A549 (cell line): ENCODE data around the gene TEX2.

Experiments
- CEBPB ChIP-seq, 2 experiments: fragments of >200 bp in 1 of 2; sonication (Bioruptor Twin) in 1 of 2; formaldehyde crosslinking in 1 of 2; IDR thresholded peaks; 2 replicates each; pipeline ENCODE4 v1.6.1; 2012 to 2016
- CHD2 ChIP-seq: fragments of 150-350 bp; IDR thresholded peaks from 2 replicates; pipeline ENCODE4 v1.6.1; 2014; ENCODE audit warnings: low read length; ENCODE audit not compliant: partially characterized antibody
- CTCF ChIP-seq: fragments of >200 bp; sonication (Bioruptor Twin); formaldehyde crosslinking; IDR thresholded peaks from 3 replicates; pipeline ENCODE4 v1.5.1; 2016
- ELK1 ChIP-seq: fragments of 150-350 bp; IDR thresholded peaks from 2 replicates; pipeline ENCODE4 v1.6.1; 2014; ENCODE audit warnings: low read depth, mild to moderate bottlenecking, low read length
- EP300 ChIP-seq, 2 experiments: fragments of >200 bp; sonication (Bioruptor Twin); formaldehyde crosslinking; IDR thresholded peaks; 2 replicates in 1 of 2; 3 replicates in 1 of 2; pipeline ENCODE4 v1.6.1; 2016 to 2017
- MAX ChIP-seq: IDR thresholded peaks from 2 replicates; pipeline ENCODE4 v1.6.1; 2012
- PHF8 ChIP-seq: fragments of 200-600 bp; sonication (generic); IDR thresholded peaks from 2 replicates; pipeline ENCODE4 v1.6.1; 2016; ENCODE audit warnings: low read depth, mild to moderate bottlenecking, antibody characterized with exemption, moderate library complexity, borderline replicate concordance
- POLR2A ChIP-seq: IDR thresholded peaks from 2 replicates; pipeline ENCODE4 v1.6.1; 2012; ENCODE audit warnings: mild to moderate bottlenecking, low read length
- REST ChIP-seq: fragments of 200-600 bp; sonication (generic); IDR thresholded peaks from 2 replicates; pipeline ENCODE4 v1.6.1; 2016; ENCODE audit warnings: antibody characterized with exemption, mild to moderate bottlenecking, moderate library complexity
- USF2 ChIP-seq: fragments of 450-650 bp; IDR thresholded peaks from 2 replicates; pipeline ENCODE4 v1.6.1; 2014; ENCODE audit warnings: antibody characterized with exemption
- ZSCAN20 ChIP-seq: fragments of 250-450 bp; sonication (Bioruptor Pico); IDR thresholded peaks from 2 replicates; pipeline ENCODE4 v1.8.0; 2022; ENCODE audit warnings: mild to moderate bottlenecking, moderate library complexity

GRCh38 chr17:64256913-64257807, 5.9 kb downstream of the TEX2 start:
- TF ChIP-seq POLR2A (no peak), CTCF (no peak), PHF8 (no peak), ZSCAN20 (CRISPR knock-in tag) (no peak), EP300 (IDR thresholded peaks at IDR 0.05) (no peak), CHD2 (no peak), USF2 (no peak), CEBPB (IDR thresholded peaks at IDR 0.05) (no peak), REST (no peak), MAX (no peak), ELK1 (no peak)
